Uterus (tissue), 4 donors: ENCODE measurements around the gene CCHCR1. TPM values are rescaled to one million over a fixed set of nuclear protein-coding genes. Genes with fewer than 3 reads are reported as not detected.
A peak's percentile ranks its signal among the peaks of the same experiment; 100 is the strongest.
"Not testable (repeated sequence)": the region's sequence is repeated elsewhere in the genome, so short reads cannot be mapped to it uniquely, and the experiment has no call there.

Source experiments
- DNase-seq, 2 donors: peaks; one replicate each; pipeline ENCODE4 v3.0.0-alpha.2; 2019 to 2020
- H3K27ac ChIP-seq, 2 donors: fragments of 200-600 bp; sonication (generic); 1 replicate in 1 of 2; 2 replicates in 1 of 2; pipeline ENCODE4 v1.5.1; 2016 to 2018
- H3K27me3 ChIP-seq, 2 donors: fragments of 200-600 bp; sonication (generic); one replicate each; pipeline ENCODE4 v1.5.1; 2018 to 2019; ENCODE audit warnings: control low read depth in 1 of 2
- H3K36me3 ChIP-seq, 2 donors: fragments of 200-600 bp; sonication (generic); one replicate each; pipeline ENCODE4 v1.5.1; 2019; ENCODE audit warnings: control low read depth in 1 of 2
- H3K4me1 ChIP-seq, 2 donors: fragments of 200-600 bp; sonication (generic); one replicate each; pipeline ENCODE4 v1.5.1; 2018 to 2019; ENCODE audit warnings: control low read depth in 1 of 2
- H3K4me3 ChIP-seq, 2 donors: fragments of 200-600 bp; sonication (generic); 1 replicate in 1 of 2; 2 replicates in 1 of 2; pipeline ENCODE4 v1.5.1; 2018 to 2019; ENCODE audit warnings: mild to moderate bottlenecking in 1 of 2
- H3K9me3 ChIP-seq, 2 donors: fragments of 200-600 bp; sonication (generic); one replicate each; pipeline ENCODE4 v1.5.1; 2019; ENCODE audit warnings: control low read depth in 1 of 2
- POLR2A ChIP-seq, 2 donors: fragments of 450-650 bp; IDR thresholded peaks; one replicate each; pipeline ENCODE4 v1.6.1; 2016; ENCODE audit warnings: antibody characterized with exemption in 2 of 2, mild to moderate bottlenecking in 1 of 2, moderate library complexity in 1 of 2
- intact Hi-C: fragments of 100-400 bp; cut with DNase I; formaldehyde crosslinking; loops from one replicate; pipeline ENCODE4 v1.15.1; 2023; ENCODE audit warnings: low total_unique reads
- total RNA-seq, 4 donors: library from RNA; depleted of rRNA in 3 of 4; stranded (reverse); fragments of >200 nt in 3 of 4; gene quantifications; one replicate each; pipeline versions ENCODE4 v1.1.0 to v1.2.4, GENCODE V29; 2014 to 2023
- TF ChIP-seq, protein P1 (sequence below), 4 experiments: fragments of 200-600 bp in 2 of 4; fragments of 450-650 bp in 2 of 4; sonication (generic) in 2 of 4; IDR thresholded peaks; one replicate each; pipeline ENCODE4 v1.5.1; 2016 to 2019; ENCODE audit warnings: antibody characterized with exemption in 4 of 4, mild to moderate bottlenecking in 2 of 4, moderate library complexity in 1 of 4
- donor health status: DM: yes; HTN: yes; CAD: no.

CCHCR1 gene
- total RNA-seq, 4 donors from 2014 or later = 0.59 to 28.1 (median 12.5) TPM

- no peaks in the 10 kb centered on the region for H3K4me1 ChIP-seq
- DNase-seq = no peak
- H3K27ac ChIP-seq = no peak overlapping the region
- H3K36me3 ChIP-seq = no peaks in the 10 kb centered on the region
- TF ChIP-seq POLR2A (IDR thresholded peaks at IDR 0.05) = no peak
- TF ChIP-seq, protein P1, sequence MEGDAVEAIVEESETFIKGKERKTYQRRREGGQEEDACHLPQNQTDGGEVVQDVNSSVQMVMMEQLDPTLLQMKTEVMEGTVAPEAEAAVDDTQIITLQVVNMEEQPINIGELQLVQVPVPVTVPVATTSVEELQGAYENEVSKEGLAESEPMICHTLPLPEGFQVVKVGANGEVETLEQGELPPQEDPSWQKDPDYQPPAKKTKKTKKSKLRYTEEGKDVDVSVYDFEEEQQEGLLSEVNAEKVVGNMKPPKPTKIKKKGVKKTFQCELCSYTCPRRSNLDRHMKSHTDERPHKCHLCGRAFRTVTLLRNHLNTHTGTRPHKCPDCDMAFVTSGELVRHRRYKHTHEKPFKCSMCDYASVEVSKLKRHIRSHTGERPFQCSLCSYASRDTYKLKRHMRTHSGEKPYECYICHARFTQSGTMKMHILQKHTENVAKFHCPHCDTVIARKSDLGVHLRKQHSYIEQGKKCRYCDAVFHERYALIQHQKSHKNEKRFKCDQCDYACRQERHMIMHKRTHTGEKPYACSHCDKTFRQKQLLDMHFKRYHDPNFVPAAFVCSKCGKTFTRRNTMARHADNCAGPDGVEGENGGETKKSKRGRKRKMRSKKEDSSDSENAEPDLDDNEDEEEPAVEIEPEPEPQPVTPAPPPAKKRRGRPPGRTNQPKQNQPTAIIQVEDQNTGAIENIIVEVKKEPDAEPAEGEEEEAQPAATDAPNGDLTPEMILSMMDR (IDR thresholded peaks at IDR 0.05) = no peak
- H3K4me3 ChIP-seq = no peak overlapping the region
- intact Hi-C loops = no loop called here
- H3K27me3 ChIP-seq = no peaks in the 10 kb centered on the region
- no peaks in the 10 kb centered on the region for H3K9me3 ChIP-seq
These were observed 30.2 kb upstream of the CCHCR1 start for GRCh38 chr6:31187780-31188194.

DNA sequence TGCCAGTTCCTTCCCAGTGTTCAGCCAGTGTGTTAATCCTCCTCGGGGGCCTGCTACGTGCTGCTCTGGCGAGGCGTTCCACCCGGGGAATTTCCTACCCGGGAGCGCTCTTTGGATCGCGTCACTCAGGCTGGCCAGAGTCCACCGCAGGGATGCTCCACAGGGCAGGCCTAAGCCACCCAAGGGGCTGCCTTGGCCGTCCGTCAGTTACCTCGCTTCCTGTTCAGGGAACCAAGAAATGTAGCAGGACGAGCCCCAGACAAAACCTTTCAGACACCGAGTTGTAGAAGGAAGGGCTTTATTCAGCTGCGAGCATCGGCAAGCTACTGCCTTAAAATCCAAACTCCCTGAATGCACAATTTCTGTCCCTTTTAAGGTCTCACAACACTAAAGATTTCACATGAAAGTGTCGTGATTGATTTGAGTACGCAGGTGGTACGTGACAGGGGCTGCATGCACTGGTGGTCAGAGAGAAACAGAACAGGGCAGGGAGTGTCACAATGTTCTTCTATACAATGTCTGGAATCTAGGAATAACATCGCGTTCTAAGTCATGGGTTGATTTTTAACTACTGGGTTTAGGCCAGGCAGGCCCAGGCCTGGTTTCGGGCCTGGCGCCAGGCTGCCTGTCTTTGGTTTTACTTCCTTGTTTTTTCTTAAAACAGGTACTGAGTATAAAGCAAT is 28.6 kb upstream of the CCHCR1 start:
- Histone ChIP-seq H3K4me1 (no peaks in the 10 kb centered on the region), H3K4me3 (no peak overlapping the region), H3K27me3 (no peaks in the 10 kb centered on the region), H3K9me3 (no peaks in the 10 kb centered on the region), H3K36me3 (no peaks in the 10 kb centered on the region), H3K27ac (peak overlapping the region; percentile 37 to 53)
- peak in 1 of 2 donors; percentile 41 for DNase-seq
- intact Hi-C loops = no loop called here
- TF ChIP-seq POLR2A (IDR thresholded peaks at IDR 0.05) = no peak
- TF ChIP-seq, protein P1 (IDR thresholded peaks at IDR 0.05) = no peak

DNA sequence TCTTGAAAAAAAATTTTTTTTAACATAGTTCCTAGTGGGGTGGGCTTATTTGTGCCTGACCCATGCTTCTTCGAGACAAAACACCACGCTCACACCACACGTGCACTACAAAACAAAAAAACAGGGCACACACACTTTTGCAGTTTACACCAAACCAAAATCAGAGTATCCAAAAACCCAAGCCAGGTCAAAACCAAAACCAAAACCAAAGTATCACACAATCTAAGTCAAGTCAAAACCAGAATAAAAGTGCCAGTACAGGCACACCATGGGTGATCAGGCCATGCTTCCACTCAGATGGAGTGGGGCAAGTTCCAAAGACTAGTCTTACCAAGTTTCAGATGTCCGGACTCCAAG is 28.1 kb upstream of the CCHCR1 start:
- DNase-seq, H3K9me3 ChIP-seq, intact Hi-C loops, H3K4me1 ChIP-seq, H3K27me3 ChIP-seq, H3K4me3 ChIP-seq, H3K36me3 ChIP-seq: not testable (repeated sequence)
- H3K27ac ChIP-seq = peak overlapping the region; percentile 37 to 53

GRCh38 chr6:31183859-31184258 is 26.3 kb upstream of the CCHCR1 start:
- H3K36me3 ChIP-seq, DNase-seq, H3K27ac ChIP-seq, H3K4me1 ChIP-seq, H3K4me3 ChIP-seq, H3K27me3 ChIP-seq, intact Hi-C loops, H3K9me3 ChIP-seq: not testable (repeated sequence)

DNA sequence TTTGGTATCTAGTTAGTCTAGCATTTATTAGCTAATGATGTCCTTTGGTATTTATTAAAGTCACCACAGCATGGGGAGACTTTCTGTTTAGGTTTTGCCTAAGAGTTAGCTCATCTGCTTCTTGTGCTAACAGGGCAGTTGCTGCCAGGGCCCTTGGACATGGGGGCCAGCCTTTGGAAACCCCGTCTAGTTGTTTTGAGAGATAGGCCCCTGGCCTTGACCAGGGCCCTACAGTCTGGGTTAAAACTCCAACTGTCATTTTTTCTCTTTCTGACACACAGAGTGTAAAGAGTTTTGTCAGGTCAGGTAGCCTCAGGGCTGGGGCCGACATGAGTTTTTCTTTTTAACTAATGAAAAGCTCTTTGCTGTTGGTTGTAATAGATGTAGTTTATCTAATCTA is 25.7 kb upstream of the CCHCR1 start:
- DNase-seq, intact Hi-C loops, H3K4me3 ChIP-seq, H3K27me3 ChIP-seq, H3K27ac ChIP-seq, H3K4me1 ChIP-seq, H3K9me3 ChIP-seq, H3K36me3 ChIP-seq: not testable (repeated sequence)

GRCh38 chr6:31180500-31180899 is 22.9 kb upstream of the CCHCR1 start:
- Histone ChIP-seq H3K27ac (no peak overlapping the region), H3K9me3 (no peaks in the 10 kb centered on the region), H3K4me3 (peak overlapping the region in 1 of 2 donors; percentile 6), H3K4me1 (no peaks in the 10 kb centered on the region), H3K36me3 (no peaks in the 10 kb centered on the region), H3K27me3 (no peaks in the 10 kb centered on the region)
- TF ChIP-seq, protein P1 (IDR thresholded peaks at IDR 0.05) = no peak
- no peak for TF ChIP-seq POLR2A (IDR thresholded peaks at IDR 0.05)
- DNase-seq = peak; percentile 33 to 66
- intact Hi-C loops = no loop called here

GRCh38 chr6:31179896-31180295 is 22.3 kb upstream of the CCHCR1 start:
- H3K9me3 ChIP-seq = no peaks in the 10 kb centered on the region
- no peak overlapping the region for H3K27ac ChIP-seq
- H3K4me3 ChIP-seq = no peak overlapping the region
- H3K4me1 ChIP-seq = no peaks in the 10 kb centered on the region
- H3K36me3 ChIP-seq = no peaks in the 10 kb centered on the region
- intact Hi-C loops = no loop called here
- DNase-seq = no peak
- TF ChIP-seq POLR2A (IDR thresholded peaks at IDR 0.05) = no peak
- H3K27me3 ChIP-seq = no peaks in the 10 kb centered on the region
